ENCODE measurements around the gene CHD1.

CHD1 gene

GRCh38 chr5:98936948-98937715, 8.3 kb upstream of the CHD1 start:
- DNase-seq (ENCODE audit: low read depth in 1 of 2, low spot score in 1 of 2), result no peak

GRCh38 chr5:98935206-98935605, 6.4 kb upstream of the CHD1 start:
- DNase-seq (ENCODE audit: low read depth in 1 of 2, low spot score in 1 of 2), result no peak

GRCh38 chr5:98934546-98934945, 5.7 kb upstream of the CHD1 start:
- DNase-seq (ENCODE audit: low read depth in 1 of 2, low spot score in 1 of 2), result no peak

GRCh38 chr5:98933445-98934072, 4.8 kb upstream of the CHD1 start:
- no peak for DNase-seq (ENCODE audit: low read depth in 1 of 2, low spot score in 1 of 2)

- DNase-seq (ENCODE audit: low read depth in 1 of 2, low spot score in 1 of 2), result no peak
Observed at GRCh38 chr5:98930972-98931762, 2.4 kb upstream of the CHD1 start.

GRCh38 chr5:98929710-98930298, 997 bp upstream of the CHD1 start:
- DNase-seq (ENCODE audit: low read depth in 1 of 2, low spot score in 1 of 2), result peak in 1 of 2 donors; percentile 83

- peak; percentile 10 to 41 for DNase-seq (ENCODE audit: low read depth in 1 of 2, low spot score in 1 of 2)
Observed at GRCh38 chr5:98927989-98928872, 576 bp downstream of the CHD1 start.

- peak; percentile 26 to 41 for DNase-seq (ENCODE audit: low read depth in 1 of 2, low spot score in 1 of 2)
Observed at GRCh38 chr5:98927242-98927988, 1.4 kb downstream of the CHD1 start.

GRCh38 chr5:98923966-98924365, 4.8 kb downstream of the CHD1 start:
- DNase-seq (ENCODE audit: low read depth in 1 of 2, low spot score in 1 of 2), result no peak

- DNase-seq (ENCODE audit: low read depth in 1 of 2, low spot score in 1 of 2), result no peak
Observed at GRCh38 chr5:98921947-98922505, 6.8 kb downstream of the CHD1 start.

GRCh38 chr5:98917433-98917832, 11.4 kb downstream of the CHD1 start:
- no peak for DNase-seq (ENCODE audit: low read depth in 1 of 2, low spot score in 1 of 2)

GRCh38 chr5:98916540-98916939, 12.3 kb downstream of the CHD1 start:
- no peak for DNase-seq (ENCODE audit: low read depth in 1 of 2, low spot score in 1 of 2)

GRCh38 chr5:98913911-98914310, 14.9 kb downstream of the CHD1 start:
- no peak for DNase-seq (ENCODE audit: low read depth in 1 of 2, low spot score in 1 of 2)

GRCh38 chr5:98911280-98912040, 17.3 kb downstream of the CHD1 start:
- no peak for DNase-seq (ENCODE audit: low read depth in 1 of 2, low spot score in 1 of 2)

- DNase-seq (ENCODE audit: low read depth in 1 of 2, low spot score in 1 of 2), result no peak
Observed at GRCh38 chr5:98909363-98909762, 19.4 kb downstream of the CHD1 start.

- DNase-seq (ENCODE audit: low read depth in 1 of 2, low spot score in 1 of 2), result no peak
Observed at GRCh38 chr5:98907951-98908350, 20.9 kb downstream of the CHD1 start.

- DNase-seq (ENCODE audit: low read depth in 1 of 2, low spot score in 1 of 2), result no peak
Observed at GRCh38 chr5:98906756-98907355, 22.0 kb downstream of the CHD1 start.

Data from stimulated activated CD4-positive, alpha-beta T cell treated with anti-CD3 and anti-CD28 coated beads, Interleukin-15, amount 100 ng/mL, for 1 hour (primary cell).